K562 (cell line): ENCODE results near the gene HTR2B. TPM values are rescaled to one million over a fixed set of nuclear protein-coding genes. Genes with fewer than 3 reads are reported as not detected.

Experiments
- ATAC-seq: fragments of 200-7000 bp; cut with Tn5 transposase; 3 replicates; pipeline ENCODE4 v1.9.1; 2020; ENCODE audit warnings: moderate library complexity
- BruUV-seq: library from RNA; stranded (reverse); fragments of 400-500 nt; replicated peaks from 2 replicates; lab custom pipeline; 2021; lab: Mats Ljungman, UMichigan
- CTCF ChIA-PET: fragments of 300-600 bp; formaldehyde crosslinking; extraction: SDS; loops from one replicate; lab custom pipeline; 2021; ENCODE audit warnings: low intra/inter-chr PET ratio; lab: Yijun Ruan, JAX
- POLR2A ChIA-PET: fragments of 300-600, 350-650 bp; sonication (Branson Sonifier 250); formaldehyde crosslinking; extraction: SDS; loops from one replicate; lab custom pipeline; 2021; ENCODE audit warnings: antibody characterized with exemption, inconsistent platforms; lab: Yijun Ruan, JAX
- DNase-seq, 4 experiments: peaks; one replicate each; pipeline versions ENCODE4 v3.0.0 to v3.0.0-alpha.2; 2011 to 2018; ENCODE audit warnings: low spot score in 3 of 4, mixed read lengths in 3 of 4; ENCODE audit errors: extremely low read depth in 1 of 4
- FAIRE-seq: peaks from 2 replicates; lab custom pipeline; 2011; peaks lifted over from hg19 to GRCh38; lab: Jason Lieb, UNC
- H2AFZ ChIP-seq: 2 replicates; pipeline ENCODE4 v1.6.0; 2011; ENCODE audit warnings: low read depth, low read length, control low read depth, inconsistent platforms
- H3K27ac ChIP-seq: fragments of 200-600 bp; 3 replicates; pipeline ENCODE4 v1.8.0; 2011; ENCODE audit warnings: low read depth, mild to moderate bottlenecking, control low read depth, inconsistent platforms, low read length, moderate library complexity, mixed read lengths; ENCODE audit errors: extremely low read depth
- H3K27me3 ChIP-seq, 2 experiments: fragments of 300-600 bp in 1 of 2; 2 replicates in 1 of 2; 3 replicates in 1 of 2; pipeline versions ENCODE4 v1.6.0 to v1.8.0; 2011; ENCODE audit warnings: inconsistent platforms in 2 of 2, low read length in 2 of 2, mild to moderate bottlenecking in 1 of 2, mixed read lengths in 1 of 2, moderate library complexity in 1 of 2; ENCODE audit not compliant: control insufficient read depth in 2 of 2, insufficient read depth in 2 of 2
- H3K36me3 ChIP-seq: fragments of 300-600 bp; 3 replicates; pipeline ENCODE4 v1.8.0; 2011; ENCODE audit warnings: mild to moderate bottlenecking, low read length, inconsistent platforms; ENCODE audit not compliant: control insufficient read depth, insufficient read depth
- H3K4me1 ChIP-seq, 2 experiments: fragments of 200-600 bp in 1 of 2; replicated peaks in 1 of 2; 2 replicates in 1 of 2; 3 replicates in 1 of 2; pipeline versions ENCODE4 v1.5.1 to v1.8.0; 2011; ENCODE audit warnings: inconsistent platforms in 2 of 2, low read length in 2 of 2, mild to moderate bottlenecking in 1 of 2, mixed read lengths in 1 of 2, moderate library complexity in 1 of 2; ENCODE audit not compliant: control insufficient read depth in 2 of 2, insufficient read depth in 2 of 2
- H3K4me2 ChIP-seq: 2 replicates; pipeline ENCODE4 v1.6.1; 2011; ENCODE audit warnings: low read length, control low read depth, inconsistent platforms, mixed read lengths; ENCODE audit not compliant: insufficient read depth
- H3K4me3 ChIP-seq: fragments of 200-600 bp; sonication (generic), shearing (Covaris generic); 2 replicates; pipeline ENCODE4 v1.5.1; 2016; ENCODE audit warnings: control low read depth, inconsistent platforms
- H3K79me2 ChIP-seq: fragments of 200-600 bp; 3 replicates; pipeline ENCODE4 v1.8.0; 2011; ENCODE audit warnings: low read length, inconsistent platforms; ENCODE audit not compliant: control insufficient read depth, insufficient read depth
- H3K9ac ChIP-seq, 2 experiments: 2 replicates each; pipeline versions ENCODE4 v1.6.0 to v1.6.1; 2011; ENCODE audit warnings: low read depth in 2 of 2, low read length in 2 of 2, control low read depth in 1 of 2, inconsistent platforms in 1 of 2, mild to moderate bottlenecking in 1 of 2, mixed read lengths in 1 of 2; ENCODE audit not compliant: insufficient read depth in 1 of 2
- H3K9me1 ChIP-seq: one replicate; pipeline ENCODE4 v1.6.0; 2011; ENCODE audit warnings: inconsistent platforms, mild to moderate bottlenecking, low read length, moderate library complexity; ENCODE audit not compliant: control insufficient read depth, insufficient read depth
- H3K9me3 ChIP-seq: replicated peaks from 2 replicates; pipeline ENCODE4 v1.5.1; 2011; ENCODE audit warnings: low read depth, low read length, inconsistent platforms; ENCODE audit not compliant: control insufficient read depth, insufficient read depth
- H4K20me1 ChIP-seq: replicated peaks from 2 replicates; pipeline ENCODE4 v1.6.1; 2011; ENCODE audit warnings: low read length, inconsistent platforms, mixed read lengths; ENCODE audit not compliant: control insufficient read depth, insufficient read depth
- ATF2 ChIP-seq: sonication (generic); formaldehyde crosslinking; IDR thresholded peaks from 2 replicates; pipeline ENCODE4 v1.8.1; 2022; ENCODE audit warnings: missing genetic modification reagents
- CBFB ChIP-seq: sonication (generic); formaldehyde crosslinking; IDR thresholded peaks from 2 replicates; pipeline ENCODE4 v1.4.0; 2020; ENCODE audit warnings: mild to moderate bottlenecking, missing genetic modification reagents
- KAT8 ChIP-seq: fragments of 450-650 bp; IDR thresholded peaks from 2 replicates; pipeline ENCODE4 v1.6.1; 2016; ENCODE audit warnings: low read depth, mild to moderate bottlenecking
- KDM4B ChIP-seq, 2 experiments: fragments of 450-650 bp in 1 of 2; sonication (generic) in 1 of 2; IDR thresholded peaks; 2 replicates each; pipeline ENCODE4 v1.6.1; 2016 to 2017; ENCODE audit warnings: borderline replicate concordance in 2 of 2, antibody characterized with exemption in 1 of 2, low read depth in 1 of 2, mild to moderate bottlenecking in 1 of 2
- KHSRP ChIP-seq: fragments of 450-650 bp; IDR thresholded peaks from 2 replicates; pipeline ENCODE4 v1.6.1; 2017
- STAT5A ChIP-seq: IDR thresholded peaks from 2 replicates; pipeline ENCODE4 v1.6.1; 2012; ENCODE audit warnings: low read length, inconsistent platforms, borderline replicate concordance
- ZNF184 ChIP-seq: sonication (generic); formaldehyde crosslinking; IDR thresholded peaks from 2 replicates; pipeline ENCODE4 v1.5.0; 2020; ENCODE audit warnings: missing genetic modification reagents
- ZNF57 ChIP-seq: fragments of 450-650 bp; formaldehyde crosslinking; IDR thresholded peaks from 2 replicates; pipeline ENCODE4 v1.4.0; 2020; ENCODE audit warnings: mild to moderate bottlenecking, moderate library complexity
- WGBS: fragments of 100-300 bp; shearing (Covaris generic); methylation state at CpG from one replicate; pipeline ENCODE4 v1.1.6; 2016; ENCODE audit warnings: low coverage, mixed read lengths; ENCODE audit not compliant: insufficient coverage; ENCODE audit errors: missing lambda C conversion rate; 5-methylcytosine and 5-hydroxymethylcytosine counted together
- in situ Hi-C: fragments of 300-500 bp; cut with MboI; formaldehyde crosslinking; loops from 4 replicates; pipeline ENCODE4 v1.15.0; 2018; ENCODE audit warnings: inconsistent platforms, mixed read lengths
- intact Hi-C: fragments of 100-400 bp; cut with micrococcal nuclease; formaldehyde crosslinking; loops from 2 replicates; pipeline ENCODE4 v1.14.2; 2022
- polyA plus RNA-seq, 8 experiments: library from polyadenylated mRNA; depleted of rRNA in 4 of 8; stranded (reverse) in 5 of 8; unstranded in 3 of 8; fragments of >200 nt; fragmentation: Nextera tagmentation in 2 of 8; fragmentation: Illumina TruSeq in 1 of 8; extraction: Ambion mirVana in 2 of 8; extraction: Trizol in 1 of 8; gene quantifications; 2 replicates each; pipeline versions ENCODE4 v1.2.1 to v1.2.3, GENCODE V29; 2011 to 2014; ENCODE audit warnings: inconsistent platforms in 1 of 8, missing spikeins in 1 of 8
- total RNA-seq, 7 experiments: library from RNA; depleted of rRNA in 6 of 7; stranded (reverse); fragments of >200 nt in 6 of 7; fragmentation: Illumina TruSeq in 2 of 7; extraction: Trizol in 2 of 7; gene quantifications; 2 replicates each; pipeline versions ENCODE4 v1.2.1 to v1.2.3, GENCODE V29; 2011 to 2021; ENCODE audit warnings: low replicate concordance in 1 of 7

HTR2B gene
- total and polyA plus RNA-seq, 9 of the 15 experiments (the other 6 are each of a cell fraction or from before 2014, with no cell fraction given) = not detected

- ChIA-PET CTCF (no interaction called here), POLR2A (no interaction called here)
- Histone ChIP-seq H3K36me3 (peaks cover 71% of the 10 kb centered on the region), H3K4me3 (no peak overlapping the region), H4K20me1 (no peaks in the 10 kb centered on the region), H3K9me3 (no peaks in the 10 kb centered on the region), H3K79me2 (no peaks in the 10 kb centered on the region), H2AFZ (no peak overlapping the region), H3K4me2 (no peak overlapping the region), H3K4me1 (no peaks in the 10 kb centered on the region), H3K27ac (no peak overlapping the region), H3K9ac (no peak overlapping the region), H3K27me3 (no peaks in the 10 kb centered on the region), H3K9me1 (no peaks in the 10 kb centered on the region)
- DNase-seq (no peak), ATAC-seq (no peak), FAIRE-seq (no peak)
- 83% methylated on average over 2 of the region's 3 CpGs for WGBS
- no TSS peak for BruUV-seq
- intact Hi-C loops = no loop called here
- TF ChIP-seq KAT8 (no peak), KHSRP (no peak), KDM4B (IDR thresholded peaks at IDR 0.05; ENCODE audit: borderline replicate concordance in 2 of 2, low read depth in 1 of 2) (no peak), STAT5A (no peak), ZNF184 (CRISPR knock-in tag) (no peak), ZNF57 (CRISPR knock-in tag) (no peak), ATF2 (CRISPR knock-in tag) (no peak), CBFB (CRISPR knock-in tag) (no peak)
- in situ Hi-C loops = no loop called here
Observed at GRCh38 chr2:231163011-231163410, 38.2 kb upstream of the HTR2B start.
